GM19351 (cell line): Measurements from ENCODE around the gene ADTRP.

Source experiments
- ATAC-seq: cut with Tn5 transposase; IDR thresholded peaks from one replicate; pipeline ENCODE4 v1.9.1; 2021; ENCODE audit warnings: mild to moderate bottlenecking, moderate library complexity; ENCODE audit not compliant: unreplicated experiment

The ADTRP gene

DNA sequence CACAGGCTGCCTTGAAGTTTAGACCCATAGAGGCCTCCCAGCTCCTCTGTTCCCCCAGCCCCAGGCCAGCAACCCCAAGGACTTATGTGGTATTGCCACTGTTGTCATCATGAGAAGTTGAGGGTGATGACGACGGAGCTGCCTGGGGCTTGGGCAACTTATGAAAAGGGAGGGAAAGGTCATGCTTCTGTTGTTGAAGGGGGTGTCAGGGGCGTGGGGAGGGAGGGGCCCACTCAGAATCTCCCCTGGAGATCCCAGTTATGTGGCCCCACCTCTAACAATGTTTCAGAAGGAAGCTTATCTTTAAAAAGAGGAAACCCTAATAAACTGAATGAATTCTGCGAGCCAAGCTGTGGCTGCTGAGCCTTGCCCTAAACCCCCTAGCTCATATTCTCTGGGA lies 4.2 kb downstream of the ADTRP start:
- ATAC-seq: no peak

DNA sequence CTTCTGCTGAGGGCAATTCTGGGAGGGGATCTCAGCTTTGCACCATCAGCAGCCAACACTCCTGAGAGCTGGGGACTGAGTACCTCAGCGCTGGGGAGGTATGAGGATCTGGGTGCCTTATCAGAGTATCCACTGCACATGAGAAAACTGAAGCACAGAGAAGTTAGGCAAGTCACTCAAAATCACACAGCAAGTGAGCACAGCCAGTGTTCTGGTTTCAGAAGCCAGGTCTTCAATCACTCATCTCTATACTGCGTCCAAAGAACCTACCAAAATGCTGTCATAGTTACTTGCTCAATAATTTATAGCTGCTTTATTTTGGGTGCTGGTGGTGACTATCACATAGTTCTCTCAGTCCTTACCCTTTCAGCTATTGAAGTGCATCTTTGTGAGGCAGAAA lies 5.0 kb downstream of the ADTRP start:
- no peak for ATAC-seq

DNA sequence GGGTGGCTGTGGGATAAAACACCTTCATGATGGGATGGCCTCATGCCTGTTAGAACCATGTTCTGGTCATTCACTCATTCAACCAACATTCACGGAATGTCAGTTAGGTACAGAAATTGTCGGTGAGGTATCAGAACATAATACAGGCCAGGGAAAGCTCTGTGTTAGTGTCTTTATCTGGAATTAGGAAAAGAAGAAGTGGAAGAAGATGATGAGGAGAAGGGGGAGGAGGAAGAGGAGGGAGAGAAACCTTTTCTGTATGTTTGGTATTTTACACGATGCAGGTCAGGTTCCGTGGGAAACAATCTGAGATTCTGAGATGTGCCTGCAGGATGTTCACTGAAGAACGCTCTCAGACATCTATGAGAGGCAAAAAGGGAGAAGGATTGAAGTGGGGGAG lies 5.6 kb downstream of the ADTRP start:
- no peak for ATAC-seq

DNA sequence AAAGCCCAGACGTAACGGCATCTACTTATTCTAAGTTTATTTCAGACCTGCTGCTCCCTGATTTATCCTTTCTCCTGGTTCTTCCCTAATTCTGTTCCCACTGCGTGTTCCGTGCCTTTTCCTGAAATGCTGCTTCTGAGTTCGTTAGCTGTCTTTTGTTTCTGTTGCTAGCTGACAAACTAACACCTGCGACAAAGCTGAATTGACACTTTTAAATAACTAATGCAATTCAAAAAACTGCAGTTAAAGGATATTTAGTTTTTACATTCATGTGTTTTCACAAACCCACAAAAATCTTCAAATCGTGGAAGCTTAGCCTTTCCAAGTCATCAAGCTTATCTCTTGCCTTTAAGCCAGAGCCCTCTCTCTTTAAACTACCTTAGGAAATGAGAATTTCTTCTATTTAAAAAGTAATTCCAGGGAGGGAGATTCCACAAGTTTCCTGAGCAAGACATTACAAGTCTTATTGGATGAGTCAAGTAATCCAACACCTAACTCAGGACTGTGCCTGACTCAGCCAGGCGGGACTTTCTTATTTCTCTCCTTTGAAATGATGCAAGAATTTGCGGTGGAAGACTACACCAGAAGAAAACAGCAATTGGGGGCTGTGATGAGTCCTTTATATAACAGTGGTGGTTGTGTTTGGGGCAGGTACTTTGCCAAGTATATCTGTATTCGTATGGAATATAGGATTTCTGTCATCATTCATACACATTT lies 6.3 kb downstream of the ADTRP start:
- no peak for ATAC-seq

DNA sequence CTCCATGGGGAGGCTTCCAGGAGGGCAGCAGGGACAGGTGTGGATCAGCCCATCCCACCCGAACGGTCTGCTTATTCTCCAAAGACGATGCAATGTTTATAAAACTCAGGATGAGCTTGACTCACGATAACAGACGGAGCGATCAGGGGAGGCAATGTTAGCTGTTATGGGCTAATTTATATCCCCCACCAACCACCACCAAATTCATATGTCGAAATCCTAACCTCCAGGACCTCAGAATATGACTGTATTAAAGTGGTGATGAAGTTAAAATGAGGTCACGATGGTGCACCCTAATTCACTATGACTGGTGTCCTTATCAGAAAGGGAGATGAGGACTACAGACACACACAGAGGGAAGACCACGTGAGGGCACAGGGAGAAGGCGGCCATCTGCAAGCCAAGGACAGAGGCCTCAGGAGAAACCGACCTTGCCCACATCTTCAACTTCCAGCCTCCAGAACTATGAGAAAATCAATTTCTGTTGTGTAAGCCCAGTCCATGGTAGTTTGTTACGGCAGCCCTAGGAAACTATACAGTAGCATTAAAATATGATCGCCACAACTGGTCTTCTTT lies 7.0 kb downstream of the ADTRP start:
- ATAC-seq: no peak

DNA sequence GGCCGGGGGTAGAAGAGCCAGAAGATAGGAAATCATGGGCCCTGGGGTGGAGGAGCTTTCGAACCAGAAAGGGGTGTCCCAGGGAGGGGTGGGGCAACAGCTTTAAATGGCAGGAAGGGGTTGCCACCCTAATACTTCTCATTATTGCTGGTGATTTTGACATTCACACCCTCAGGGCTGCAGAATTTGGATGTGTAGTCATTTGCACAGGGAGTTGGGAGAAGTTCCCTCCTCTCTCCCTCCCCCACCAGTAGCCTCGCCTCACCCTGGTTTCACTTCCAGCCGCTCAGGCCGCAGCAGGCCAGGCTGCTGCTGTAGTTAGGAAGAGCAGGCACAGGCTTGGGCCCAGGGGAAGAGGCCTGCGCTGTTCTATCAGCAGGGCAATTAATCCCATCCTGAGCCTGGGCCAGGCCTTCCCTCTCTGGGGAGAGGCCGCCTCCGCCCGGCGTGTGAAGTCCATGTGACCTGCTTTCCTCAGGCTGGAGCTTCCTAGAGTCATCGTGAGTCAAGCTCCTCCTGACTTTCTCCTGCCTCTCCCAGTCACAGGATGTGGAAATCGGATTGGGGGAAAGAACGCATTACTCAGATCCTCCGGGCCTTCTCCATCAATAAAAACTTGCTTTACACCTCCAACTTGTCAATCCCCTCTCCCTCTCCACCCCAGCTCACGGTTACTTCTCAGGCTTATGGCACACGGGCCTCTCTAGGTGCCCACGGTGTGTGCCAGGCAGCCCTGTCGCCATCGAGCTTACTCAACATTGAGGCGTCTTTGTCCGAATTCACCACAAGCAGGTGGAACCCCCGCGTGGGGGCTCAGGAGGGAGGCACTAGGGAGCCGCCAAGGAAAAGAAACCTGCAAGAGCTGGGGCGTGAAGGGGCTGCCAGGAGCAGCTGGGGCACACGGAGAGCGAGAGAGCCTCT lies 7.8 kb downstream of the ADTRP start:
- no peak for ATAC-seq

DNA sequence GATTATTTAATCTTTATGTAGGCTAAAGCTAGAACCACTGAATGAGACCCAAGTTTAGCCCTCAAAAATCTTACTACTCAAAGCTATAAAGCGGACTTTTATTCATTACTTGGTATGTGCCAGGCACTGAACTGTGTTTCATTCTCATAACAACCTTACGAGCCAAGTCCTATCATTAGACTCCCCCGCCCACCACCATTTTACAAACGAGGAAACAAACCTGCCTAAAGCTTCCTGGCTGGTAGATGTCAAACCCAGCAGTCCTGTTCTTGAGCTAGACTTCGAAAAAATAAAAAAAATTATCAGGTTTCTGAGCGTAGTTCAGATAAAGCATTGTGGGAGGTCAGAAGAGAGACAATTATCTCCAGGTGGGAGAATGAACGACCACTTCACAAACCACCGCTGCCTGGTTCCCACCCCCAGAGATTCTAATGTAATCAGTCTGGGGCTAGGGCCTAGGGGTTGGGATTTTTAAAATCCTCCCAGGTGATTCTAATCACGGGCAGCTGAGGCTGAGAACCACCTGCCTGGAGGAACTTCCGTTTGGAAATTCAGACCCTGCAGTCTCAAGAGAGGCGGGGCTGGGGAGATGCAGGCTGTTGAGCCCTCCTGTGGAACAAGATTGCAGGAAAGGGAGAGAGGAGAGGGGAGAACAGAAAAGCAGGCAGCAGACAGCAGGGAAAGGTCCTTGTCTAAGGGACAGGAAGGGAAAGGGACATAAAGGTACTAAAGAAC lies 8.6 kb downstream of the ADTRP start:
- no peak for ATAC-seq

DNA sequence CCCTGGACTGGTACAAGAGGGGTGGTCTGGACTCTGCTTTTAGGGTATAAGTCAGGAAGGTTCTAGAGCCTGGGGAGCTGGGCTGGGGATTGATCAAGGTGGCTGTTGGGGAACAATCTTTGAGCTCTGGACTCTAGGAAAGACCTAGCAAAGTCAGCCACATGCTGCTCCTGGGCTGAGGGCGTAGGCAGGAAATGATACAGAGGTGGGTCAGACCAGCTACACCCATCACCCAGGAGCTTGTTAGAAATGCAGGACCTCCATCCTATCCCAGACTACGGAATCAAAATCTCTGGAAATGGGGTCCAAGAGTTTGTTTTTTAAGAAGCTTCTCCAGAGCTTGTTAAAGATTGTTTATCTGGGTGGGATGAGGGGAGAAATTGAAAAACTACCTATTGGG lies 9.4 kb downstream of the ADTRP start:
- no peak for ATAC-seq

DNA sequence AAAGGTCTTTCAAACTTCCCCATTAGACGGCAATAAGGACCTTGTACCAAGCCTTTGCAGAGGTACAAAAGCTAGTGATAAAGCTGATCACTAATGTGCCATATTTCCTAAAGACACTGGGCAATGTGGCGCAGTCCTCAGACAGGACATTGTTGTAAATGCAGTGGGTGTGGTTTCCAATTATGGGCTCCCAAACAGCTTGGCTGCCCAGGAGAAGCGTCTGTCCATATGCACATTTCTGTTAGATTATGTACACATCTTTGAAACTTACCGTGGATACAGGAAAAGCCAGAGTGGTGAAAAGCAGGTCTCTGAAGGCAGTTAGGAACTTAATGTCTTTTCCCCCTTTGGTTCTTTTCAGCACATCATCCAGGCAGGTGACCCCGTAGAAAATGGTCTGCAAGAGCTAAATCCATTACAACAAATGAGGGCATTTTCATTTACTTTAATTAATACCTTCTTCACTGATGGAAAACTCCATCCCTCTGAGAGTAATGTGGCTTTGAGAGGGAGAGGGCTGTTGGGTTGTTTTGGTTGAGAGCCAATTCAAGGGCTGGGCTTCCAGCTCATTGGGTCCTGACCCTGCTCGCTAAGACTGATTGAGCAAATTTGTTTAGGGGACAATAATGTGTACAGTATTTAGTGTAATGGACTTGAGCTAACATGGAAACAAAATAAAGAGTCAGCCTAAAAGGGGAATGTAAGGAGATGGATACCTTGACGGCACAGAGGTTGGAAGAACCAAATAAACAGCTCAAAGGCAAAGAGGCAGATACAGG lies 10.4 kb downstream of the ADTRP start:
- no peak for ATAC-seq

DNA sequence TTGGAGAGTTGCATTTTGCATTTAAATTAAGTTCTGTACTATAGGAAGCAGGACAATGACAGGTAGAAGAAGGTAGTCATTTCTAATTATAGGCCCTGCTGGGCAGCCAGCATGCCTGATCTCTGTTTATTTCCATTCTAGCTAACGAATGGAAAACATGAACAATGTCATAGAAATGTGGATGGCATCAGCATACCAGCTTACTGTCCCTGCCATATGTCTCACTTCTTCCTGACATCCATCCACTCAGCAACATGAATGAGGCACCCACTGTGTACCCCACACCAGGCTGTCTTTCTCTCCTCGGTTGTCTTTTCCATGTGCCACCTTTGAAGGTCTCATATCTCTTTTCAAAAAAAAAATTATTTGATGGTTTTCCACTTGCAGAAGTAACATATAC lies 11.1 kb downstream of the ADTRP start:
- ATAC-seq: no peak

DNA sequence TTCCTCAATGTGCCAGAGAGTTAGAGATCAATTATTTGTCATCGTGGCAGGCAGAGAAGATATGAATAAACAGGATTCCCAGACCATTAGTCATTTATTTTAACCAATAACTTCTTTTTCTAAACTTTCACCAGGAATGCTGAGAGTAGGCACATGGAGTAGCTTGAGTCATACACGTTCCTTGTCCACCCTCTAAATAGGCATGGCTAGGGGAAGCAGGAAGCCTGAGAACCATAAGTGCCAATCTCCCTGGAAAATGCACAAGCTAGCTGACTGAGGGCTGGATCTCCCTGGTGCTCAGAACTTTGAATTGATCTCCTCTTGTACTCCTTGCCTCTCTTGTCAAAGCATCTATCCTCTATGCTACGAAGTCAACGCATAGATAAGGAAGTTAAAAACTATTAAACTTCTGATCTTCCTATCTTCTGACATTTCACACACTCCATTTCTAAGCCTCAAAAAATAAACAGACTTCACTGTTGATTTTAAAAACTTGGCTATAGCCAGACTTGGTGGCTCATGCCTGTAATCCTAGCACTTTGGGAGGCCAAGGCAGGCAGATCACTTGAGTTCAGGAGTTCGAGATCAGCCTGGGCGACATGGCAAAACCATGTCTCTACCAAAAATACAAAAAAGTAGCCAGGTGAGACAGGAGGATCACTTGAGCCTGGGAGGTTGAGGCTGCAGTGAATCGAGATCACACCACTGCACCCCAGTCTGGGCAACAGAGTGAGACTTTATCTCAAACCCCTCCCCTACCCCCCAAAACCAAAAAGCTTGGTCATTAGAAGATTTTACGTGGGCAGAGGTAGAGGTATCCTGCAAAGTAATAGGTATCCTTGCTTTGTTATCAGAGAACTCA lies 11.8 kb downstream of the ADTRP start:
- ATAC-seq: no peak

DNA sequence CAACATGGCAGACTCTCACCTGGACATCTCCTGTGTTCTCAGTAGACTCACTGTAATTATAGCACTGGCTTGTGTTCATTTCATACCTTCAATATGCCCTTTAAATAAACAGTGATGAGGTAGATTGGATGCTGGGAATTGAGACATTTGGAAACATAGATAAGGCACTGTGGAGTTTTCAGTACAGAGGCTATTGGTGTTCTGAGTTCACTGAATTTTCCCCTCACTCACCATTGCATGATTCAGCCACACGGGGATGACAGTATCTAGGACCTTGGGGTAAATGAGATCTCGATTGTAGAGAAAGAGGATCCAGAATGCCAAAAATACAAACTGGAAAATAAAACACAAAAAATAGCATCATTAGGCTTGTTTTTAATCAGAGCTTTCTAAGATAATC lies 12.6 kb downstream of the ADTRP start:
- no peak for ATAC-seq

DNA sequence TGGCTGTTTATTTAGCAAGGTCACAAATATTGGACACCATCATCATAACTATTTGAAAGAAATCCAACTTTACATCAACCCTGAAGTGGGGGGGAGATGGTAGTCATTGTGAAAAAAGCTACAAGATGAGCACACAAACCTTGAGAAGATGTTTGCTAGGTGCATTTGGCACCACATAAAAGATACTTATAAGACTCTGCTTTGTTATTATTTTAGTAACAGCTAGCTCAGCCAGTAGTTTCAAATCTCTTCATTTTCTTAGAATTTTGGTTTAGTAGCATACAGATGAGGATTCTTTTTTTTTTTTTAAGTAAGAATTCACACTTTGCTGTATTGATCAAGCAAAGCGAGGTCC lies 14.4 kb downstream of the ADTRP start:
- no peak for ATAC-seq

DNA sequence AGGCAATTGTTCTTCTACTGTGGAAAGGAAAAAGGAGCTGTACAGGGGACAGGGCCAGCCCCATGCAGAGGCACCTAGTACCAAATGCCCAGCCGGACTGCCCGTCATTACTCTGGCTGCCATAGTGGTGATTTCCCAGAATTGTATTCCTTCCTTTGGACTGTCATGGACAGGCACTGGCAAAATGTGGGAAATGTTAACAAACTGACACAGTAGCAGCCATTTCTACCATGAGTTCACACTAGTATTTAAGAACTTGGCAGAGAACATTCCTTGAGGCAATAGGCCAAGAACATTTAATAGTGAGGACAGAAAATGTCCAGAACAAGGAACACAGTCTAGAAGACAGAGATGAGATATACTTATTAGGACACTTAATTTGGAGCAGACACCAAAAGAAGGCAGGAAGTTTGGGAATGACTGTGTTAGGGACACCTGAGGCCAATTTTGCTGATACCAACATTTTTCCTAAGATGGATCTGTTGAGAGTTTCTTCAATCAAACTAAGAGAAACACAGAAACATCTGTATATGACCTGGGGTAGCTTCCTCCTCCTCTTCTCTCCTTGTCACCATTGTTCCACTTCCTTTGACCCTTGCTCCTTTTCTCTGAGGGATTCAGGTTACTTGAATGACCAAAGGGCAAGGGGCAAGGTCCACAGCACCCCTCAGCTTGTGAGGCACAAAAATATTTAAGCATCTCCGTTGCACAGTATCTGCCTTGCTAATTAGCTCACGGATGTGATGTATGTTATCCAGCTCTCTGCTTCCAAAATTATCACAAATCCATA lies 14.9 kb downstream of the ADTRP start:
- ATAC-seq: no peak

DNA sequence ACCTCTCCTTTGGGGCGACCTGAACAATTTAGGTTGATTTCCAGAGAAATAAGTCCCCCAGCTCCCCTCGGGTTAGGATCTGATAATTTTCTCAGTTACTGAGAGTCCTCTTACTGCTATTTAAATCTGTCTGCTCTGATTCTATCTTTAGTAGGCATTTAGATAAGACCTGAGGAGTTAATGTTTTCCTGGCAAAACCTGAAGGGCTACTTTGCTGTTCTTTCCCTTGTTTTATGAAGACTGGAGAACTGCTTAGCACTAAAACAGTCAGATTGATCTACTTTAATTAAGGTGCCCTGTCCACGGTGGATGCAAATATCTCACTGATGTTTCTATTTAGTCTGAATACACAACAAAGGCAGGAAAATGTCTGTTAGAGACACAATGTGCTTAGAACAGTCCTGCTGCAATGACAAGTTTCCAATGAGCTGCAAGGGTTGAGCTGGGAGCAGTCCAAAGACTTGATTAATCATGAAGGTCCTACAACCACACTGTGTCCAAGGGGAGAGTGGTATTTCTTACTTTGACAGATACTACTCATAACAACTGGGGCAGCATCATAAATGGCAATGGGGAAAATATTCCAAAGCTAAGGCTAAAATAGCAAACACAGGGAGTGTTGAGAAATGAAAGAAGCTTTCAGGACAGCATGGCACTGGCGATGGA lies 15.7 kb downstream of the ADTRP start:
- no peak for ATAC-seq

DNA sequence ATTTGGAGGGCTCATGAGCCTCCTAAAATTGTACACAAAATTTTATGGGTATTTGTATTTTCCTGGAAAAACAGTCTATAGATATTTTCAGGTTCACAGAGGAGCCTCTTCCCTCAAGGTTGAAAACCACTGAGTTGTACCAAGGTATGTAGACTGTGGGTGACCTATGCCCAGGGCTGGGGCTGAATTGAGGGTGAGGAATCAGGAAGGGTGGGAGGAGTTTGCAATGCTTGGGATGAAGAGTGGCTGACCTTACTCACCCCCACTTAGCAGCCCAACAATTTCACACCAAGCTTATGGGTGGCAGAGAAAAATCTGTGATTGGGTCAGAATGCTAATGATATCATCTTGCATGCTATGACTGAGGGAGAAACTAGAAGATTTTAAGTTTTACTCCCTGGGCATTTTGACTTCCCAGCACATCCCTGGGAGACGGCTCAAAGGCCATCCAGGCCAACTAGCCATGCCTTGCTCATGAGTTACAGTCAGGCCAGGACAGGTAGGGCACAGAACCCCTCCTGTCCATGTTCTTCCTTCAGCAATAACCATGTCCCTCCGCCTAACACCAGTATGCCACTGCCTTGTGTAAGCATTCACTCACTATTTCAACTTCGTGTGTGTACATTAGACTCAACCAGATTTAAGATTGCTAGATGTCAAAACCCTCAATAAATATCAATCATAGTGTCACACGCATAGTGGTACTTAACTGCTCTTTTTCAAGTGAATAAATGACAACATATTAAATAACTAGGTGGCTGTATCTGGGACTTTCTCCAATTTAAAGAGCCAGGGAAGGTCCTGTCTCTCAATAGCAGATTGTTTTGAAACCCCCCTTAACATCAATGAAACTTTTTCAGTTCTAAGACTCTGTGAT lies 16.6 kb downstream of the ADTRP start:
- no peak for ATAC-seq

DNA sequence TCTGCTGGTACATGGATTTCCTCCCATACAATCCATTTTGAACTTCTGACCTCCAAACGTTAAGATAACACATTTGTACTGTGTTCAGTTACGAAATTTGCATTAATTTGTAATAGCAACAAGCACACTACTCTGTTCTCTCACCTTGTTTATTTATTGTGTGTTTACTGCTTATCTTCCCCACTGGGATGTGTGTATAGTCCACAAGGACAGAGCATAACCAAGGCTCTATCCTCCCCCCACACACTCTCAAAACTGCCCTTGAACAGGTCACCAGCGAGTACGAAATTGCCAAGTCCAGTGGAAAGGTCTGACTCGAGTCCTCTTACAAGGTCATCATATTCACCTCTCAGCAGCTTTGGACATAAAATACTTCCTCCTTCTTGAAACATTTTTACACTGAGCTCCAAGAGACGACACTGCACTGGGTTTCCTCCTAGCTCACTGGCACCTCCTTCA lies 18.6 kb downstream of the ADTRP start:
- no peak for ATAC-seq
